Measurements from ENCODE around the gene GABPA.

DNA sequence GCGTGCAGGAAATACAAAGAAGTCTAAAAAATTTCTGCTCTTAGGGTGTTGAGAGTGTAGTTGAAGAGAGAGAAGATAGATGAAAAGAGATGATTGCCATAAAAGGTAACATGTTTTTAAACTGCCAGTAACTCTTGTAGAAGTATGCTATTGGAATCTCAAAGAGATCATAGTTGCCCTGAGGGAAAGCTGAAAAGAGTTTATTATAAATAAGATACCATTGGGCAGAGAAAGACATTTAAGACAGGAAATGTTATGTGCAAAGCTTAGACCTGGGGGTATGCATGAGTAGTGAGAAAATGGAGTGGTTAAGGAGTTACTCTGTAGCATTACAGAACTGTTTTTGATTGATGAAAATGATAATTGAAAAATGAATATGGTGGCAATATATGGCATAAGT, 17.6 kb downstream of the GABPA start:
- TF ChIP-seq, protein P1, sequence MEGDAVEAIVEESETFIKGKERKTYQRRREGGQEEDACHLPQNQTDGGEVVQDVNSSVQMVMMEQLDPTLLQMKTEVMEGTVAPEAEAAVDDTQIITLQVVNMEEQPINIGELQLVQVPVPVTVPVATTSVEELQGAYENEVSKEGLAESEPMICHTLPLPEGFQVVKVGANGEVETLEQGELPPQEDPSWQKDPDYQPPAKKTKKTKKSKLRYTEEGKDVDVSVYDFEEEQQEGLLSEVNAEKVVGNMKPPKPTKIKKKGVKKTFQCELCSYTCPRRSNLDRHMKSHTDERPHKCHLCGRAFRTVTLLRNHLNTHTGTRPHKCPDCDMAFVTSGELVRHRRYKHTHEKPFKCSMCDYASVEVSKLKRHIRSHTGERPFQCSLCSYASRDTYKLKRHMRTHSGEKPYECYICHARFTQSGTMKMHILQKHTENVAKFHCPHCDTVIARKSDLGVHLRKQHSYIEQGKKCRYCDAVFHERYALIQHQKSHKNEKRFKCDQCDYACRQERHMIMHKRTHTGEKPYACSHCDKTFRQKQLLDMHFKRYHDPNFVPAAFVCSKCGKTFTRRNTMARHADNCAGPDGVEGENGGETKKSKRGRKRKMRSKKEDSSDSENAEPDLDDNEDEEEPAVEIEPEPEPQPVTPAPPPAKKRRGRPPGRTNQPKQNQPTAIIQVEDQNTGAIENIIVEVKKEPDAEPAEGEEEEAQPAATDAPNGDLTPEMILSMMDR (IDR thresholded peaks at IDR 0.05): no peak
- no peak for TF ChIP-seq POLR2AphosphoS5 (IDR thresholded peaks at IDR 0.05)
- no peak for TF ChIP-seq POLR2A (IDR thresholded peaks at IDR 0.05)
- TF ChIP-seq EP300 (IDR thresholded peaks at IDR 0.05): no peak
